Astrocyte of the spinal cord (primary cell): ENCODE results near the gene ZNF570.

ENCODE experiments used
- DNase-seq: peaks from one replicate; pipeline ENCODE4 v3.0.0; 2011; ENCODE audit warnings: low read depth, low spot score
- H3K4me3 ChIP-seq: 2 replicates; pipeline ENCODE4 v1.5.1; 2011; ENCODE audit warnings: low read depth, mild to moderate bottlenecking, low read length, moderate library complexity
- CTCF ChIP-seq: IDR thresholded peaks from 2 replicates; pipeline ENCODE4 v1.5.1; 2012; ENCODE audit warnings: low read depth, mild to moderate bottlenecking, low read length, inconsistent platforms
- in situ Hi-C: cut with HindIII; loops from 2 replicates; pipeline ENCODE4 v1.10.0; 2017; ENCODE audit warnings: low sequenced_read_pairs

The ZNF570 gene

GRCh38 chr19:37472165-37472564, 3.0 kb downstream of the ZNF570 start:
- in situ Hi-C loops = no loop called here
- DNase-seq = no peak
- H3K4me3 ChIP-seq = no peak overlapping the region
- TF ChIP-seq CTCF = no peak

- TF ChIP-seq CTCF = no peak
- in situ Hi-C loops = no loop called here
- no peak overlapping the region for H3K4me3 ChIP-seq
Measured at GRCh38 chr19:37484406-37485168, 15.4 kb downstream of the ZNF570 start.

GRCh38 chr19:37492213-37492612, 23.1 kb downstream of the ZNF570 start:
- TF ChIP-seq CTCF = no peak
- no peak overlapping the region for H3K4me3 ChIP-seq
- in situ Hi-C loops = no loop called here
- no peak for DNase-seq

More at GRCh38 chr19:37484406-37485168, 15.4 kb downstream of the ZNF570 start:
- peak; percentile 6 for DNase-seq

DNA sequence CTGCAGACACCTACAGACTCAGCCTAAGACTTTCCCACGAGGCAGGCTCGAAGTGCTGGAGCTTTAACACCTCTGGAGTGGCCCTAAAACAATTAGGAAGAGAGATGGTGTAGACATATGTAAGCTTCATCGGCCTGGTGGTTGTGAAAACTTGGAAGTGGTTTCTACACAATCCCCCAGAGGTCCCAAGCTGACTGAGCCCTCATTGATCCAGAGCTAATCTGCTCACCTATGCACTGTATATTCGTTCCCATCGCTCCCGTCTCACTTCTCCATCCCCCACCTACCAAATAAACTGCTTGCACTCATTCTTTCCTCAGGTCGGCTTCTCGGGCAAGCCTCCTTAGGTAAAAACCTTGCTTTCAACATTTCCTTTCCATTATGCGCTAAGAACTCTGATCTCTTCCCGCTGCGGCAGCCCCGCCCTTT, 36.8 kb downstream of the ZNF570 start:
- no peak for DNase-seq
- in situ Hi-C loops = no loop called here
- peak overlapping the region; percentile 75 for H3K4me3 ChIP-seq

GRCh38 chr19:37506387-37507166, 37.4 kb downstream of the ZNF570 start, which contains the start of gene ZNF793:
ZNF793 (plus strand) TSS chr19:37506939; CDS start chr19:37523440, 16,501 bp downstream.
- in situ Hi-C loops = no loop called here
- TF ChIP-seq CTCF = no peak
- peak within 1 kb of the TSS; percentile 75 for H3K4me3 ChIP-seq
- DNase-seq = peak; percentile 90

More for the DNA sequence above, 36.8 kb downstream of the ZNF570 start:
- no peak for TF ChIP-seq CTCF

- no peak for DNase-seq
Measured at GRCh38 chr19:37507167-37507464, 38.0 kb downstream of the ZNF570 start.

More at GRCh38 chr19:37507167-37507464, 38.0 kb downstream of the ZNF570 start:
- no peak for TF ChIP-seq CTCF
- peak overlapping the region; percentile 75 for H3K4me3 ChIP-seq
- in situ Hi-C loops = no loop called here
